Heart right ventricle (tissue), 16 donors: Measurements from ENCODE around the gene DDB1. TPM values are rescaled to one million over a fixed set of nuclear protein-coding genes. Genes with fewer than 3 reads are reported as not detected.

Experiments used
- ATAC-seq, 8 donors: fragments of 200-7000 bp; cut with Tn5 transposase; one replicate each; pipeline ENCODE4 v1.9.1; 2020; ENCODE audit warnings: mild to moderate bottlenecking in 8 of 8, moderate library complexity in 8 of 8, moderate number of reproducible peaks in 1 of 8
- DNase-seq, 2 donors: peaks; one replicate each; pipeline ENCODE4 v3.0.0-alpha.2; 2020
- H3K27ac ChIP-seq, 10 donors: fragments of 200-600 bp; sonication (generic) in 2 of 10; one replicate each; pipeline versions ENCODE4 v1.5.0 to v1.8.0; 2020 to 2022; ENCODE audit warnings: mild to moderate bottlenecking in 3 of 10
- H3K27me3 ChIP-seq, 7 donors: fragments of 200-600 bp; one replicate each; pipeline ENCODE4 v1.8.0; 2021 to 2022; ENCODE audit warnings: mild to moderate bottlenecking in 2 of 7
- H3K36me3 ChIP-seq, 9 donors: fragments of 200-600 bp; sonication (generic) in 1 of 9; one replicate each; pipeline versions ENCODE4 v1.5.0 to v1.8.0; 2020 to 2022; ENCODE audit warnings: mild to moderate bottlenecking in 2 of 9
- H3K4me1 ChIP-seq, 9 donors: fragments of 200-600 bp; sonication (generic) in 1 of 9; one replicate each; pipeline versions ENCODE4 v1.5.0 to v1.8.0; 2020 to 2022; ENCODE audit warnings: mild to moderate bottlenecking in 4 of 9
- H3K4me3 ChIP-seq, 10 donors: fragments of 200-600 bp; sonication (generic) in 2 of 10; one replicate each; pipeline versions ENCODE4 v1.5.0 to v1.8.0; 2020 to 2022; ENCODE audit warnings: mild to moderate bottlenecking in 7 of 10, moderate library complexity in 2 of 10
- H3K9me3 ChIP-seq, 11 donors: fragments of 200-600 bp in 10 of 11; sonication (generic) in 2 of 11; one replicate each; pipeline versions ENCODE4 v1.5.0 to v1.8.0; 2013 to 2022; ENCODE audit warnings: mild to moderate bottlenecking in 2 of 11, control low read depth in 1 of 11, moderate library complexity in 1 of 11
- WGBS, 2 donors: extraction: QIAGEN DNeasy Blood & Tissue Kit; methylation state at CpG; one replicate each; pipeline ENCODE4 v1.1.7; 2013; ENCODE audit warnings: inconsistent platforms in 1 of 2; 5-methylcytosine and 5-hydroxymethylcytosine counted together
- intact Hi-C, 10 donors: fragments of 100-400 bp; cut with DNase I; formaldehyde crosslinking; loops; one replicate each; pipeline versions ENCODE4 v1.11.1 to v1.14.2; 2022
- polyA plus RNA-seq, 2 donors: library from polyadenylated mRNA; stranded (reverse); fragments of 200-250 nt; gene quantifications; one replicate each; pipeline ENCODE4 v1.2.3, GENCODE V29; 2013
- total RNA-seq, 10 donors: library from RNA; stranded (reverse); fragmentation: NEBNext Ultra II Directional in 3 of 10; extraction: Animal tissue kit (Norgen Biotek cat#: 25700) in 3 of 10; gene quantifications; one replicate each; pipeline versions ENCODE4 v1.2.1 to v1.2.4, GENCODE V29; 2021 to 2023
- TF ChIP-seq, protein P1 (sequence below), 9 donors: fragments of 200-600 bp; sonication (generic) in 2 of 9; IDR thresholded peaks; one replicate each; pipeline versions ENCODE4 v1.5.0 to v1.8.0; 2021 to 2022; ENCODE audit warnings: antibody characterized with exemption in 9 of 9, mild to moderate bottlenecking in 5 of 9, moderate library complexity in 1 of 9
- donor health status: Arrhythmogenic right ventricular cardiomyopathy.
- donor health status: ischemic (EF 13 %, LVEDD 7.1; RV severe dilation, severe dysfunction).
- donor health status: healthy with polysubstance abuse.
- donor health status: DM: no; HTN: yes; CAD: no.
- donor health status: DM: no; HTN: no; CAD: no.
- donor health status: ischemic (EF 25% LVEDD 6.9; RV normal size, moderate dysfunction).
- donor health status: ischemic (EF 25% LVEDD 5.7; RV mildly dilated, moderate dysfunction).
- donor health status: healthy.
- donor health status: DM: yes; HTN: yes; CAD: no.
- donor health status: Ischemic cardiomyopathy.
- donor health status: ischemic (EF 35%, LVEDD 5.7; RV mildly dilated, moderate dysfunction).
- donor health status: nonischemic (EF 11% LVEDD 7.7; RV severe dilation, severe dysfunction).
- donor health status: DM: yes; HTN: yes; CAD: no.
- donor health status: PGD.
- donor health status: ischemic (EF 29% LVEDD 5.4; RV normal size, mild dysfunction).
- donor health status: nonischemic (EF 23%, LVEDD 6.1; RV moderate dilation, normal function).

The DDB1 gene
- total and polyA plus RNA-seq, 12 donors: 59.0 to 147 (median 129) TPM

DNA sequence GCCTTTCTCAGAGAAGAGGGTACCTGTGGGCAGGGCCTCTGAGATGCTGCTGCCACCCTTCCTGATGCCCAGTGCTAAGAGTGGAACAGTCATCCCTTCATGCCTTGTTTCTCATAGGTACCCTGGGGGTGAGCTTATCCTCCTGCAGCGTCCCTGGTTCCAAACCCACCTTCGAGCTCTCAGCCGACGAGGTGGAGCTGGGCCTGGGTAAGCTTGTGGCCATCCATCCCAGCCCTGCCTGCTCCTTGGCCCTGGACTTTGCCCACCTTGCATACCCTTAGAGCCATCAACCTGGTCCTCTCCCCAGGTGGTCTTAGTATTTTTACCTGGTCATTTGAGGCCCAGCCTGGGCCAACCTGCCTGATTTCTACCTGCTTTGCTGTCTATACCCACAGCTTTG lies 8.8 kb upstream of the DDB1 start:
- peaks cover 0 to 65% (median 0%) of the 10 kb centered on the region in 9 donors for H3K36me3 ChIP-seq
- H3K9me3 ChIP-seq: no peaks in the 10 kb centered on the region
- 94 to 98% methylated on average over 4 of the region's 4 CpGs for WGBS, 2 donors
- H3K4me1 ChIP-seq: peaks cover 0 to under 1% (median 0%) of the 10 kb centered on the region in 9 donors
- no peaks in the 10 kb centered on the region for H3K27me3 ChIP-seq
- intact Hi-C loops: no loop called here
- TF ChIP-seq, protein P1, sequence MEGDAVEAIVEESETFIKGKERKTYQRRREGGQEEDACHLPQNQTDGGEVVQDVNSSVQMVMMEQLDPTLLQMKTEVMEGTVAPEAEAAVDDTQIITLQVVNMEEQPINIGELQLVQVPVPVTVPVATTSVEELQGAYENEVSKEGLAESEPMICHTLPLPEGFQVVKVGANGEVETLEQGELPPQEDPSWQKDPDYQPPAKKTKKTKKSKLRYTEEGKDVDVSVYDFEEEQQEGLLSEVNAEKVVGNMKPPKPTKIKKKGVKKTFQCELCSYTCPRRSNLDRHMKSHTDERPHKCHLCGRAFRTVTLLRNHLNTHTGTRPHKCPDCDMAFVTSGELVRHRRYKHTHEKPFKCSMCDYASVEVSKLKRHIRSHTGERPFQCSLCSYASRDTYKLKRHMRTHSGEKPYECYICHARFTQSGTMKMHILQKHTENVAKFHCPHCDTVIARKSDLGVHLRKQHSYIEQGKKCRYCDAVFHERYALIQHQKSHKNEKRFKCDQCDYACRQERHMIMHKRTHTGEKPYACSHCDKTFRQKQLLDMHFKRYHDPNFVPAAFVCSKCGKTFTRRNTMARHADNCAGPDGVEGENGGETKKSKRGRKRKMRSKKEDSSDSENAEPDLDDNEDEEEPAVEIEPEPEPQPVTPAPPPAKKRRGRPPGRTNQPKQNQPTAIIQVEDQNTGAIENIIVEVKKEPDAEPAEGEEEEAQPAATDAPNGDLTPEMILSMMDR (IDR thresholded peaks at IDR 0.05): no peak
- no peak for ATAC-seq
- no peak overlapping the region for H3K27ac ChIP-seq
- H3K4me3 ChIP-seq: no peak overlapping the region
- DNase-seq: no peak

DNA sequence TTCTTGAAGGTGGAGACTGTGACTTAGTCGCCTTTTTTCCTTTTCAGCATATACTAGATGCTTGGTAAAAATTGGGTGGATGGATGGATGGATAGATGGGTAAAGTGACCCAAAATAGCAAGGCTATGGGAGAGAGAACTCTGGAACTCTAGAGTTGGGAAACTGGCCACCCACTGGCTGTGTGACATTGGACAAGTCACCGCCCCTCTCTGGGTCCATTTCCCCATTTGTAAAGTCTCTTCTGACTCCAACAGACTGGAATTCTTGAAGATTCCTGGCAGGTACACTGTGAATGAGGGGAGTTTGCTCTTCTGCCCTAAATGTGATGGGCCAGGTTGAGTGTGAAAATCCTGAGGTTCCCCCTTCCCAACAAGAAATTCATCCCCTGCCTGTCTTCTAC lies 8.1 kb upstream of the DDB1 start:
- Histone ChIP-seq H3K36me3 (peaks cover 0 to 58% (median 0%) of the 10 kb centered on the region in 9 donors), H3K27me3 (no peaks in the 10 kb centered on the region), H3K4me1 (peaks cover 0 to 7% (median 6%) of the 10 kb centered on the region in 9 donors), H3K4me3 (no peak overlapping the region), H3K9me3 (no peaks in the 10 kb centered on the region), H3K27ac (no peak overlapping the region)
- 96 to 97% methylated on average over 2 of the region's 2 CpGs for WGBS, 2 donors
- intact Hi-C loops: no loop called here
- ATAC-seq (no peak), DNase-seq (no peak)
- TF ChIP-seq, protein P1 (IDR thresholded peaks at IDR 0.05): no peak

DNA sequence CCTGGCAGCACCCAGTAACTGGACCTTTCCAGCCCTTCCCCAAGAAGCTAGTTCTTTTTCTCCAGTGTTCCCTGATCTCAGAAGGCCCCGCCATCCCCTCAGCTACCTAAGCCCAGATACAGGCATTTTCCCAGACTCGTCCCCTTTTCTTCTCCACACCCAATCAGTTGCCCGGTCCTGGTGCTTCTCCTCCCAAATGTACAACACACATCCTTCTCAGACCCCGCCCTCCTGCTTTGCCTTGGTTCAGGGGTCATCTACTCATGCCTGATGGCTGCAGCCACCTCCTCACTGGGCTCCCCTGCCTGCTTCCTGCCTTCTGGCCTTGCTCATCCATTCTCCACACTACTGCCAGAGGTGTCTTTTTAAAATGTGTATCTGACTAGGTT lies 6.6 kb upstream of the DDB1 start:
- no peak for DNase-seq
- Histone ChIP-seq H3K36me3 (peaks cover 0 to 44% (median 0%) of the 10 kb centered on the region in 9 donors), H3K4me1 (peaks cover 0 to 14% (median 8%) of the 10 kb centered on the region in 9 donors), H3K27ac (no peak overlapping the region), H3K27me3 (no peaks in the 10 kb centered on the region), H3K9me3 (no peaks in the 10 kb centered on the region), H3K4me3 (no peak overlapping the region)
- intact Hi-C loops: loop anchor here in 2 of 10 donors (2.0 to 10.0 kb wide), 3 partner anchors 45 to 95 kb away; partner anchors contain the start of gene SDHAF2 (in 1 of the 2)
- ATAC-seq: no peak
- 91 to 96% methylated on average over 4 of the region's 4 CpGs for WGBS, 2 donors
- TF ChIP-seq, protein P1 (IDR thresholded peaks at IDR 0.05): no peak

DNA sequence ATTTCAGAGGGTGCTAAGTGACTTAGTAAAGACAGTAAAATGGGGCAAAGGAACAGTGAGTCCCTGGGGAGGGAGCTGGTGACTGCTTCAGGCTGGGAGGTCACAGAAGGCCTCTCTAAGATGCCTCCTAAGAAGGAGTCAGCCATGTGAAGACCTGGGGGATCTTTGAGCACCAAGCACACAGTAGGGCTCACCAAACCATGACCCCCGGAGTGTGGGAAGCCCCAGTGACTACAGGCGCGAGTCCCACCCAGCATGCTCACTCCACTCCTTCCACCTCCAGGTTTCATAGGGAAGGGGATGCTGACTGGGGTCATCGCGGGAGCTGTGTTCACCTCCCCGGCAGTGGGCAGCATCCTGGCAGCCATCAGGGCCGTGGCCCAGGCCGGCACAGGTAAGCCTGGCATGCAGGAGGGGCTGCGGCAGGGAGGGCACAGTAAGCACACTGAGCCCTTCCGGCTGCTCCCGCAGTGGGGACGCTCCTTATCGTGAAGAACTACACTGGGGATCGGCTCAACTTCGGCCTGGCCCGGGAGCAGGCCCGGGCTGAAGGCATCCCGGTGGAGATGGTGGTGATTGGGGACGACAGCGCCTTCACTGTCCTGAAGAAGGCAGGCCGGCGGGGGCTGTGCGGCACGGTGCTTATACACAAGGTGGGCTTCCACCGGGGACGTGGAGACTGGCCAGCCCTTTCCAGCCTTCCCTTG lies 6.0 kb upstream of the DDB1 start:
- no peak overlapping the region for H3K4me3 ChIP-seq
- H3K27ac ChIP-seq: no peak overlapping the region
- TF ChIP-seq, protein P1 (IDR thresholded peaks at IDR 0.05): no peak
- H3K9me3 ChIP-seq: no peaks in the 10 kb centered on the region
- peaks cover 0 to 17% (median 10%) of the 10 kb centered on the region in 9 donors for H3K4me1 ChIP-seq
- 91 to 92% methylated on average over 26 of the region's 26 CpGs for WGBS, 2 donors
- intact Hi-C loops: loop anchor here in 2 of 10 donors (2.0 to 10.0 kb wide), 3 partner anchors 46 to 96 kb away; partner anchors contain the start of gene SDHAF2 (in 1 of the 2)
- ATAC-seq (no peak), DNase-seq (no peak)
- H3K27me3 ChIP-seq: no peaks in the 10 kb centered on the region
- H3K36me3 ChIP-seq: peaks cover 0 to 41% (median 0%) of the 10 kb centered on the region in 9 donors
